ENCODE results near the gene SAXO2. TPM values are rescaled to one million over a fixed set of nuclear protein-coding genes. Genes with fewer than 3 reads are reported as not detected.
"Not testable (repeated sequence)": the region's sequence is repeated elsewhere in the genome, so short reads cannot be mapped to it uniquely, and the experiment has no call there.

SAXO2 gene
- total RNA-seq, 1 experiment from 2014 or later: 0.60 TPM

- H3K9me2 ChIP-seq (replicated peaks; ENCODE audit: insufficient read depth, low read length); H3K27me3 ChIP-seq (ENCODE audit: low read length); H2AFZ ChIP-seq (ENCODE audit: low read length); H3K36me3 ChIP-seq (ENCODE audit: insufficient read depth, low read length); H3K4me1 ChIP-seq (ENCODE audit: low read length); H3K27ac ChIP-seq (ENCODE audit: low read length); H3K79me2 ChIP-seq (ENCODE audit: low read length); H3K4me2 ChIP-seq (ENCODE audit: low read depth, low read length, poor library complexity, severe bottlenecking); H3K4me3 ChIP-seq (ENCODE audit: low read length); H4K20me1 ChIP-seq (ENCODE audit: insufficient read depth, low read depth, low read length); H3K9me3 ChIP-seq (ENCODE audit: low read length); H3K9ac ChIP-seq (ENCODE audit: low read length); DNase-seq: not testable (repeated sequence)
Measured at GRCh38 chr15:82331576-82332304, 69.1 kb downstream of the SAXO2 start.

GRCh38 chr15:82332711-82333602 lies 70.3 kb downstream of the SAXO2 start:
- H2AFZ ChIP-seq (ENCODE audit: low read length); H3K36me3 ChIP-seq (ENCODE audit: insufficient read depth, low read length); H3K4me1 ChIP-seq (ENCODE audit: low read length); H3K9me3 ChIP-seq (ENCODE audit: low read length); DNase-seq; H3K79me2 ChIP-seq (ENCODE audit: low read length); H4K20me1 ChIP-seq (ENCODE audit: insufficient read depth, low read depth, low read length); H3K4me3 ChIP-seq (ENCODE audit: low read length); H3K27me3 ChIP-seq (ENCODE audit: low read length); H3K4me2 ChIP-seq (ENCODE audit: low read depth, low read length, poor library complexity, severe bottlenecking); H3K9me2 ChIP-seq (replicated peaks; ENCODE audit: insufficient read depth, low read length); H3K27ac ChIP-seq (ENCODE audit: low read length); H3K9ac ChIP-seq (ENCODE audit: low read length): not testable (repeated sequence)

- not testable (repeated sequence) for H3K9ac ChIP-seq (ENCODE audit: low read length); H3K79me2 ChIP-seq (ENCODE audit: low read length); H4K20me1 ChIP-seq (ENCODE audit: insufficient read depth, low read depth, low read length); H3K36me3 ChIP-seq (ENCODE audit: insufficient read depth, low read length); H3K4me1 ChIP-seq (ENCODE audit: low read length); DNase-seq; H3K9me2 ChIP-seq (replicated peaks; ENCODE audit: insufficient read depth, low read length); H3K4me3 ChIP-seq (ENCODE audit: low read length); H3K27ac ChIP-seq (ENCODE audit: low read length); H2AFZ ChIP-seq (ENCODE audit: low read length); H3K9me3 ChIP-seq (ENCODE audit: low read length); H3K27me3 ChIP-seq (ENCODE audit: low read length); H3K4me2 ChIP-seq (ENCODE audit: low read depth, low read length, poor library complexity, severe bottlenecking)
Measured at GRCh38 chr15:82333603-82334553, 71.3 kb downstream of the SAXO2 start.

Other genes with a start within 250 kb of the SAXO2 start
- 0.37 and 1.2 TPM in 2 replicates for gene MEX3B, start 216.8 kb upstream of the SAXO2 start, total RNA-seq (2014; rRNA removed; shearing (Covaris generic); ENCODE audit: low replicate concordance)
- gene EFL1, start 84 bp upstream of the SAXO2 start, total RNA-seq (2014; rRNA removed; shearing (Covaris generic); ENCODE audit: low replicate concordance): 18.5 and 30.7 TPM in 2 replicates
- gene GOLGA6L10, start 86.7 kb downstream of the SAXO2 start, total RNA-seq (2014; rRNA removed; shearing (Covaris generic); ENCODE audit: low replicate concordance): 0.18 and 2.0 TPM in 2 replicates
- 3.4 and 4.0 TPM in 2 replicates for gene GOLGA6L9, start 167.0 kb downstream of the SAXO2 start, total RNA-seq (2014; rRNA removed; shearing (Covaris generic); ENCODE audit: low replicate concordance)

Measured in Karpas-422 (cell line).